Neural cell (in vitro differentiated cells): ENCODE data around the gene GET4. TPM values are rescaled to one million over a fixed set of nuclear protein-coding genes. Genes with fewer than 3 reads are reported as not detected.

Experiments
- H2AFZ ChIP-seq: fragments of 200-600, 300-800 bp; sonication (generic), shearing (Covaris generic); 2 replicates; pipeline ENCODE4 v1.6.0; 2014; ENCODE audit warnings: low read depth, mild to moderate bottlenecking, antibody characterized with exemption, low read length, moderate library complexity
- H3F3A ChIP-seq: fragments of 200-600 bp; shearing (Covaris generic); 2 replicates; pipeline ENCODE4 v1.6.1; 2016; ENCODE audit warnings: mild to moderate bottlenecking, moderate library complexity, mixed read lengths, antibody characterized with exemption, low read length; ENCODE audit not compliant: insufficient read depth, poor library complexity, severe bottlenecking
- H3K27ac ChIP-seq: fragments of 200-600, 300-800 bp; sonication (generic), shearing (Covaris generic); 2 replicates; pipeline ENCODE4 v1.5.1; 2014; ENCODE audit warnings: mild to moderate bottlenecking, low read length, moderate library complexity
- H3K27me3 ChIP-seq: fragments of 300-800, 200-600 bp; sonication (generic), shearing (Covaris generic); 2 replicates; pipeline ENCODE4 v1.6.0; 2014; ENCODE audit warnings: mild to moderate bottlenecking, low read depth, low read length, moderate library complexity; ENCODE audit not compliant: insufficient read depth
- H3K36me3 ChIP-seq: fragments of 300-800, 200-600 bp; sonication (generic), shearing (Covaris generic); 2 replicates; pipeline ENCODE4 v1.5.1; 2014; ENCODE audit warnings: mild to moderate bottlenecking, antibody characterized with exemption, low read length, moderate library complexity; ENCODE audit not compliant: insufficient read depth
- H3K4me2 ChIP-seq: fragments of 300-800, 200-600 bp; sonication (generic), shearing (Covaris generic); 2 replicates; pipeline ENCODE4 v1.6.0; 2014; ENCODE audit warnings: mild to moderate bottlenecking, low read length
- H3K4me3 ChIP-seq: fragments of 300-800, 200-600 bp; sonication (generic), shearing (Covaris generic); 2 replicates; pipeline ENCODE4 v1.5.1; 2014; ENCODE audit warnings: mild to moderate bottlenecking, low read length, moderate library complexity
- H3K79me2 ChIP-seq: fragments of 200-600 bp; shearing (Covaris generic); replicated peaks from 2 replicates; pipeline ENCODE4 v1.6.0; 2014; ENCODE audit warnings: mild to moderate bottlenecking, low read length, moderate library complexity; ENCODE audit not compliant: insufficient read depth
- H3K9ac ChIP-seq: fragments of 300-800, 200-600 bp; sonication (generic), shearing (Covaris generic); 2 replicates; pipeline ENCODE4 v1.6.1; 2016; ENCODE audit warnings: mild to moderate bottlenecking, low read length, mixed read lengths
- H3K9me2 ChIP-seq: fragments of 200-600 bp; shearing (Covaris generic); 2 replicates; pipeline ENCODE4 v1.6.1; 2016; ENCODE audit warnings: mild to moderate bottlenecking, low read length, mixed read lengths; ENCODE audit not compliant: insufficient read depth
- H3K9me3 ChIP-seq: fragments of 200-600, 300-800 bp; sonication (generic), shearing (Covaris generic); 2 replicates; pipeline ENCODE4 v1.6.1; 2016; ENCODE audit warnings: mild to moderate bottlenecking, mixed run types, low read length, moderate library complexity, mixed read lengths
- H4K20me1 ChIP-seq: fragments of 200-600 bp; shearing (Covaris generic); 2 replicates; pipeline ENCODE4 v1.6.1; 2016; ENCODE audit warnings: mild to moderate bottlenecking, mixed run types; ENCODE audit not compliant: insufficient read depth
- CTCF ChIP-seq: fragments of 450-650 bp; IDR thresholded peaks from 2 replicates; pipeline ENCODE4 v1.5.1; 2014; ENCODE audit warnings: antibody characterized with exemption, mild to moderate bottlenecking, moderate library complexity; ENCODE audit not compliant: poor library complexity, severe bottlenecking
- EP300 ChIP-seq: fragments of 450-650 bp; conservative IDR thresholded peaks from 2 replicates; pipeline ENCODE4 v1.6.1; 2014; ENCODE audit warnings: antibody characterized with exemption, mild to moderate bottlenecking, moderate library complexity; ENCODE audit not compliant: poor library complexity, severe bottlenecking
- EZH2 ChIP-seq: fragments of 200-600, 300-800 bp; shearing (Covaris generic), sonication (generic); IDR thresholded peaks from 2 replicates; pipeline ENCODE4 v1.6.1; 2014; ENCODE audit warnings: antibody characterized with exemption, low read length, borderline replicate concordance, mild to moderate bottlenecking; ENCODE audit not compliant: insufficient read depth, poor library complexity, severe bottlenecking
- MXI1 ChIP-seq: fragments of 450-650 bp; conservative IDR thresholded peaks from 2 replicates; pipeline ENCODE4 v1.6.1; 2014; ENCODE audit warnings: antibody characterized with exemption, mild to moderate bottlenecking; ENCODE audit not compliant: poor library complexity, severe bottlenecking
- POLR2AphosphoS5 ChIP-seq: IDR thresholded peaks from 2 replicates; pipeline ENCODE4 v1.6.1; 2012
- RAD21 ChIP-seq: fragments of 450-650 bp; conservative IDR thresholded peaks from 2 replicates; pipeline ENCODE4 v1.6.1; 2014; ENCODE audit warnings: antibody characterized with exemption, mild to moderate bottlenecking, moderate library complexity
- REST ChIP-seq: IDR thresholded peaks from 2 replicates; pipeline ENCODE4 v1.6.1; 2012; ENCODE audit warnings: borderline replicate concordance
- SMC3 ChIP-seq: fragments of 450-650 bp; conservative IDR thresholded peaks from 2 replicates; pipeline ENCODE4 v1.6.1; 2014; ENCODE audit warnings: antibody characterized with exemption, mild to moderate bottlenecking, moderate library complexity; ENCODE audit not compliant: poor library complexity
- TAF1 ChIP-seq: IDR thresholded peaks from 2 replicates; pipeline ENCODE4 v1.6.1; 2012; ENCODE audit warnings: low read depth
- polyA plus RNA-seq: library from polyadenylated mRNA; depleted of rRNA; stranded (reverse); fragments of >200 nt; gene quantifications from 2 replicates; pipeline ENCODE4 v1.2.3, GENCODE V29; 2014

Gene GET4
- polyA plus RNA-seq, 1 donor from 2014 or later = 63.8 TPM

GRCh38 chr7:885261-885892 lies 9.0 kb downstream of the GET4 start:
- H3K9ac ChIP-seq = no peak overlapping the region

More at GRCh38 chr7:885261-885892, 9.0 kb downstream of the GET4 start:
- no peak overlapping the region for H2AFZ ChIP-seq
- H3K79me2 ChIP-seq = peaks cover 24% of the 10 kb centered on the region
- H3K9me2 ChIP-seq = no peaks in the 10 kb centered on the region
- no peak overlapping the region for H3K4me3 ChIP-seq
- no peaks in the 10 kb centered on the region for H3K36me3 ChIP-seq
- H4K20me1 ChIP-seq = no peaks in the 10 kb centered on the region
- no peaks in the 10 kb centered on the region for H3F3A ChIP-seq
- H3K27ac ChIP-seq = no peak overlapping the region
- H3K9me3 ChIP-seq = no peaks in the 10 kb centered on the region
- H3K4me2 ChIP-seq = no peak overlapping the region
- no peaks in the 10 kb centered on the region for H3K27me3 ChIP-seq
- TF ChIP-seq MXI1 = no peak
- TF ChIP-seq RAD21 = no peak
- no peak for TF ChIP-seq CTCF
- TF ChIP-seq TAF1 = no peak
- TF ChIP-seq SMC3 = no peak
- no peak for TF ChIP-seq POLR2AphosphoS5
- no peak for TF ChIP-seq REST
- TF ChIP-seq EP300 = no peak
- no peak for TF ChIP-seq EZH2
